Liver (tissue), 9 donors: Measurements from ENCODE around the gene RNLS. TPM values are rescaled to one million over a fixed set of nuclear protein-coding genes. Genes with fewer than 3 reads are reported as not detected.

ENCODE experiments used
- DNase-seq: peaks from one replicate; pipeline ENCODE4 v3.0.0-alpha.2; 2017; ENCODE audit warnings: low spot score
- H3K27ac ChIP-seq, 2 donors: one replicate each; pipeline ENCODE4 v1.7.0; 2013; ENCODE audit warnings: inconsistent platforms in 2 of 2, low read length in 2 of 2, control low read depth in 1 of 2, low read depth in 1 of 2, mild to moderate bottlenecking in 1 of 2
- H3K27me3 ChIP-seq, 4 donors: one replicate each; pipeline versions ENCODE4 v1.6.1 to v1.7.0; 2013; ENCODE audit warnings: low read length in 3 of 4, inconsistent platforms in 1 of 4, mild to moderate bottlenecking in 1 of 4, moderate library complexity in 1 of 4; ENCODE audit not compliant: control insufficient read depth in 4 of 4, insufficient read depth in 4 of 4
- H3K36me3 ChIP-seq, 4 donors: one replicate each; pipeline versions ENCODE4 v1.6.1 to v1.7.0; 2013; ENCODE audit warnings: low read length in 3 of 4, mild to moderate bottlenecking in 3 of 4, low read depth in 1 of 4, moderate library complexity in 1 of 4; ENCODE audit not compliant: control insufficient read depth in 4 of 4, insufficient read depth in 3 of 4
- H3K4me1 ChIP-seq, 4 donors: one replicate each; pipeline versions ENCODE4 v1.6.1 to v1.7.0; 2013; ENCODE audit warnings: low read length in 3 of 4, mild to moderate bottlenecking in 3 of 4, moderate library complexity in 1 of 4; ENCODE audit not compliant: control insufficient read depth in 4 of 4, insufficient read depth in 4 of 4
- H3K4me3 ChIP-seq, 3 donors: one replicate each; pipeline versions ENCODE4 v1.6.1 to v1.7.0; 2013; ENCODE audit warnings: low read length in 3 of 3, control low read depth in 1 of 3, low read depth in 1 of 3, mild to moderate bottlenecking in 1 of 3
- H3K9ac ChIP-seq, 2 donors: one replicate each; pipeline ENCODE4 v1.7.0; 2013; ENCODE audit warnings: low read length in 2 of 2, mild to moderate bottlenecking in 2 of 2, moderate library complexity in 2 of 2, control low read depth in 1 of 2, low read depth in 1 of 2
- H3K9me3 ChIP-seq, 4 donors: one replicate each; pipeline versions ENCODE4 v1.6.1 to v1.7.0; 2013; ENCODE audit warnings: low read length in 3 of 4; ENCODE audit not compliant: control insufficient read depth in 4 of 4
- ATF3 ChIP-seq: IDR thresholded peaks from 2 replicates; pipeline ENCODE4 v1.6.1; 2016; ENCODE audit warnings: antibody characterized with exemption
- EGR1 ChIP-seq, 2 donors: IDR thresholded peaks; 2 replicates each; pipeline ENCODE4 v1.6.1; 2016 to 2018; ENCODE audit warnings: antibody characterized with exemption in 2 of 2, low read depth in 2 of 2
- FOXA1 ChIP-seq: IDR thresholded peaks from 2 replicates; pipeline ENCODE4 v1.6.1; 2016; ENCODE audit warnings: antibody characterized with exemption
- FOXA2 ChIP-seq: IDR thresholded peaks from 2 replicates; pipeline ENCODE4 v1.6.1; 2016; ENCODE audit warnings: antibody characterized with exemption
- GABPA ChIP-seq, 2 donors: IDR thresholded peaks in 1 of 2; conservative IDR thresholded peaks in 1 of 2; 2 replicates each; pipeline ENCODE4 v1.6.1; 2016; ENCODE audit warnings: antibody characterized with exemption in 2 of 2, mild to moderate bottlenecking in 1 of 2, moderate library complexity in 1 of 2
- HNF4A ChIP-seq, 2 donors: conservative IDR thresholded peaks; 2 replicates each; pipeline ENCODE4 v1.6.1; 2016; ENCODE audit warnings: antibody characterized with exemption in 2 of 2, mild to moderate bottlenecking in 2 of 2
- HNF4G ChIP-seq: IDR thresholded peaks from 2 replicates; pipeline ENCODE4 v1.6.1; 2016; ENCODE audit warnings: antibody characterized with exemption
- JUND ChIP-seq, 2 donors: IDR thresholded peaks; 2 replicates each; pipeline ENCODE4 v1.6.1; 2016; ENCODE audit warnings: antibody characterized with exemption in 2 of 2
- MAX ChIP-seq: IDR thresholded peaks from 2 replicates; pipeline ENCODE4 v1.6.1; 2016; ENCODE audit warnings: antibody characterized with exemption
- NR2F2 ChIP-seq: IDR thresholded peaks from 2 replicates; pipeline ENCODE4 v1.6.1; 2016; ENCODE audit warnings: antibody characterized with exemption
- RAD21 ChIP-seq, 2 donors: IDR thresholded peaks; 2 replicates each; pipeline ENCODE4 v1.6.1; 2016; ENCODE audit warnings: antibody characterized with exemption in 2 of 2, mild to moderate bottlenecking in 2 of 2
- REST ChIP-seq: IDR thresholded peaks from 2 replicates; pipeline ENCODE4 v1.6.1; 2016; ENCODE audit warnings: antibody characterized with exemption, mild to moderate bottlenecking
- RXRA ChIP-seq, 2 donors: IDR thresholded peaks; 2 replicates each; pipeline ENCODE4 v1.6.1; 2017 to 2018; ENCODE audit warnings: antibody characterized with exemption in 2 of 2, mild to moderate bottlenecking in 1 of 2
- SP1 ChIP-seq: IDR thresholded peaks from 2 replicates; pipeline ENCODE4 v1.6.1; 2018; ENCODE audit warnings: antibody characterized with exemption, mild to moderate bottlenecking
- TAF1 ChIP-seq: conservative IDR thresholded peaks from 2 replicates; pipeline ENCODE4 v1.6.1; 2016; ENCODE audit warnings: antibody characterized with exemption, mild to moderate bottlenecking
- YY1 ChIP-seq: IDR thresholded peaks from 2 replicates; pipeline ENCODE4 v1.6.1; 2016; ENCODE audit warnings: antibody characterized with exemption, mild to moderate bottlenecking
- ZBTB33 ChIP-seq: IDR thresholded peaks from 2 replicates; pipeline ENCODE4 v1.6.1; 2016; ENCODE audit warnings: antibody characterized with exemption
- WGBS: extraction: QIAGEN DNeasy Blood & Tissue Kit; methylation state at CpG from one replicate; pipeline ENCODE4 v1.1.7; 2013; 5-methylcytosine and 5-hydroxymethylcytosine counted together
- polyA plus RNA-seq, 2 donors: library from polyadenylated mRNA; stranded (reverse) in 1 of 2; unstranded in 1 of 2; fragments of 200-250 nt in 1 of 2; fragments of >200 nt in 1 of 2; fragmentation: Nextera tagmentation in 1 of 2; extraction: Ambion mirVana in 1 of 2; gene quantifications; one replicate each; pipeline versions ENCODE4 v1.2.1 to v1.2.3, GENCODE V29; 2013 to 2015
- total RNA-seq, 2 donors: library from RNA; depleted of rRNA; stranded (reverse); fragments of >200 nt; gene quantifications; one replicate each; pipeline ENCODE4 v1.2.3, GENCODE V29; 2014
- donor health status: healthy.
- donor health status: healthy.
- donor health status: healthy.
- donor health status: healthy.
- donor health status: healthy.

The RNLS gene
- total and polyA plus RNA-seq, 4 donors = 4.1 to 12.4 (median 7.5) TPM

- Histone ChIP-seq H3K36me3 (no peaks in the 10 kb centered on the region), H3K9me3 (no peaks in the 10 kb centered on the region), H3K4me1 (no peaks in the 10 kb centered on the region), H3K27me3 (no peaks in the 10 kb centered on the region), H3K27ac (no peak overlapping the region), H3K9ac (no peak overlapping the region), H3K4me3 (no peak overlapping the region)
- DNase-seq = no peak
- TF ChIP-seq SP1 (no peak), ATF3 (no peak), HNF4A (conservative IDR thresholded peaks at IDR 0.05) (no peak), JUND (IDR thresholded peaks at IDR 0.05) (no peak), TAF1 (no peak), YY1 (no peak), REST (no peak), GABPA (IDR thresholded peaks at IDR 0.05 in 1 of 2, conservative IDR thresholded peaks at IDR 0.05 in 1 of 2) (no peak), RAD21 (IDR thresholded peaks at IDR 0.05) (no peak), EGR1 (IDR thresholded peaks at IDR 0.05; ENCODE audit: low read depth in 2 of 2) (no peak), ZBTB33 (no peak), MAX (no peak), FOXA2 (no peak), FOXA1 (no peak), HNF4G (no peak)
Measured at GRCh38 chr10:88261152-88261551, 322.0 kb downstream of the RNLS start.

- H3K4me3 ChIP-seq = no peak overlapping the region
- DNase-seq = no peak
- H3K9me3 ChIP-seq = no peaks in the 10 kb centered on the region
- WGBS = 95% methylated on average over 1 of the region's 1 CpG
- no peaks in the 10 kb centered on the region for H3K36me3 ChIP-seq
- no peaks in the 10 kb centered on the region for H3K4me1 ChIP-seq
- no peak overlapping the region for H3K9ac ChIP-seq
- H3K27ac ChIP-seq = no peak overlapping the region
- H3K27me3 ChIP-seq = no peaks in the 10 kb centered on the region
- no peak for TF ChIP-seq REST
- no peak for TF ChIP-seq ATF3
- no peak for TF ChIP-seq TAF1
- no peak for TF ChIP-seq HNF4G
- TF ChIP-seq FOXA2 = no peak
- TF ChIP-seq EGR1 (IDR thresholded peaks at IDR 0.05; ENCODE audit: low read depth in 2 of 2) = no peak
- TF ChIP-seq ZBTB33 = no peak
- TF ChIP-seq SP1 = no peak
- TF ChIP-seq MAX = no peak
- no peak for TF ChIP-seq RXRA (IDR thresholded peaks at IDR 0.05)
- TF ChIP-seq GABPA (IDR thresholded peaks at IDR 0.05 in 1 of 2, conservative IDR thresholded peaks at IDR 0.05 in 1 of 2) = no peak
- TF ChIP-seq NR2F2 = no peak
- no peak for TF ChIP-seq YY1
- TF ChIP-seq HNF4A (conservative IDR thresholded peaks at IDR 0.05) = no peak
- TF ChIP-seq JUND (IDR thresholded peaks at IDR 0.05) = no peak
- TF ChIP-seq FOXA1 = no peak
Measured at GRCh38 chr10:88260329-88261051, 322.6 kb downstream of the RNLS start.
